Right ventricle myocardium superior (tissue), 1 donor: ENCODE measurements around the gene C2orf72. TPM values are rescaled to one million over a fixed set of nuclear protein-coding genes. Genes with fewer than 3 reads are reported as not detected.
"Not testable (repeated sequence)": the region's sequence is repeated elsewhere in the genome, so short reads cannot be mapped to it uniquely, and the experiment has no call there.

Source experiments
- ATAC-seq: fragments of 200-7000 bp; cut with Tn5 transposase; one replicate; pipeline ENCODE4 v1.9.1; 2020; ENCODE audit warnings: mild to moderate bottlenecking; ENCODE audit not compliant: poor library complexity
- DNase-seq: peaks from one replicate; pipeline ENCODE4 v3.0.0-alpha.2; 2020
- intact Hi-C: fragments of 100-400 bp; cut with DNase I; formaldehyde crosslinking; loops from one replicate; pipeline ENCODE4 v1.11.2; 2022
- long read RNA-seq: library from polyadenylated mRNA; unstranded; transcript quantifications from one replicate; pipeline ENCODE4 v2.0.0, GENCODE V29; 2021
- total RNA-seq: library from RNA; stranded (reverse); fragmentation: NEBNext Ultra II Directional; extraction: Animal tissue kit (Norgen Biotek cat#: 25700); gene quantifications from one replicate; pipeline ENCODE4 v1.2.1, GENCODE V29; 2021
- donor health status: DM: no; HTN: yes; CAD: no; lungs with severe emphysema.

C2orf72 gene
- 0.05 TPM for total RNA-seq
- long read RNA-seq: 0 reads

- intact Hi-C loops: no loop called here
- no peak for ATAC-seq
Measured at GRCh38 chr2:231037202-231037730, at the start of gene C2orf72. Gene C2orf72 (plus strand): TSS chr2:231037523. CDS start chr2:231037566, 43 bp downstream.

GRCh38 chr2:230989731-230990130 lies 47.6 kb upstream of the C2orf72 start:
- no peak for ATAC-seq
- intact Hi-C loops: no loop called here
- DNase-seq: no peak

More at GRCh38 chr2:231037202-231037730, at the start of gene C2orf72:
- DNase-seq: no peak

GRCh38 chr2:230990131-230990898 lies 47.0 kb upstream of the C2orf72 start:
- ATAC-seq: no peak
- intact Hi-C loops: no loop called here
- DNase-seq: no peak

- DNase-seq (no peak), ATAC-seq (no peak)
- intact Hi-C loops: no loop called here
Measured at GRCh38 chr2:230990899-230991150, 46.5 kb upstream of the C2orf72 start.

- intact Hi-C loops: no loop called here
- DNase-seq (no peak), ATAC-seq (no peak)
Measured at GRCh38 chr2:230991598-230991997, 45.7 kb upstream of the C2orf72 start.

DNA sequence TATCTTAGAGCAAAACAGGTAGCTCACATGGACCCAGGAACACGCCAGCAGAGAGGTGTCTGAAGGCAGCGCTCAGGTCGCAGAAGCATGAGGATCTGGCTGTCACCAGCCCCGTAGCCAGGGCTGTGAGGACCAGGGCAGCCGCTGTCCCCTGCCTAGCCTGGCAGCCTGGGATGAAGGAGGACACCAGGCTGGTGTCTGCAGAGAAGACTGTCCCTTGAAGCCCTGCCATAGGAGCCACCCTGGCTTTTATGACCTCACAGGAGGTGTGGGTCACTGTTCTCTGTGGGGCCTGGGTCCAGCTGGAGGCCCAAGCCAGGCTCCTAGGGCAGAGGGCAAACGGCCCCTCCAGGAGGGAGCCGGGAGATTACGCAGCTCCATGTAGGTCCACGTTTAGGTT lies 41.5 kb upstream of the C2orf72 start, which contains the start of gene SPATA3:
Gene SPATA3, plus strand, starts transcription at position 301 of the 400 bp plus-strand sequence. CDS start 113 bp downstream, outside the sequence.
- ATAC-seq (no peak), DNase-seq (no peak)
- intact Hi-C loops: no loop called here

DNA sequence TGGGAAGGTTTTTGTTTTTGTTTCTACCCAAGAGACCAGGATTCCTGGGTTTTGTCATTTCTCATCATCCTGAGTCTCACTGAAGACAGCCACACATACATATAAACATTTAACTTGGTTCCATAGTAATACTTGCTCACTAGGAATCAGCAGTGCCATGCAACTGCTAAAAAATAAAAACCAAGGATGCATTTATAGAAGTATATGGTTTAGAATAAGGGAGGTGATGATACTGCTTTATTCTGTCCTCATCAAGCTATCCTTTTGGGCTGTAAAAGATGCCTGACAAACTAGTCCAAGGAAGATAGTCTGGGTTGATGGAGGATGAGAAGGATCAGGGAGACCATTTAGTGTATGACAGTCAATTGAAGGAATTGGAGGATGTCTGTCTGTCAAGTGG lies 40.7 kb upstream of the C2orf72 start:
- DNase-seq: no peak
- intact Hi-C loops: no loop called here
- no peak for ATAC-seq

GRCh38 chr2:230998882-230999281 lies 38.4 kb upstream of the C2orf72 start:
- ATAC-seq: no peak
- no peak for DNase-seq
- intact Hi-C loops: no loop called here

DNA sequence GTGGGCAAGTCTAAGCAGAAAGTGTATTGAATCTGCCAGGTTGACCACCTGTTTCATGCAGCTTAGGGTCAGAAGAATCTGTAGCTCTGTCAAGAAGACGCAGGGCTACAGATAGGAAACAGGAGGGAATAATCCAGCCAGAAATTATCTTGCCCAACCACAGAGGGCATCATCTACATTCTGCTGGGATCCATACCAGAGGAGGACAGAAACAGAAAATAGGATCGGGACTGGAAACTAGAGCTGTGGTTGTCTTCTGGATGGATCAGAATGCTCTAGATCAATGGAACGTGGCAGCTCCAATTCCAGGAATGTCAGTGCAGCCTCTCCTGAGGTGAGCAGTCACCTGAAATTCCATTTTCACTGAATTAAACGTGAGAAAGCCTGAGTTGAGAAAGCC lies 37.8 kb upstream of the C2orf72 start:
- DNase-seq (no peak), ATAC-seq (no peak)
- intact Hi-C loops: no loop called here

GRCh38 chr2:231000211-231000904 lies 37.0 kb upstream of the C2orf72 start:
- no peak for DNase-seq
- intact Hi-C loops: no loop called here
- ATAC-seq: no peak

DNA sequence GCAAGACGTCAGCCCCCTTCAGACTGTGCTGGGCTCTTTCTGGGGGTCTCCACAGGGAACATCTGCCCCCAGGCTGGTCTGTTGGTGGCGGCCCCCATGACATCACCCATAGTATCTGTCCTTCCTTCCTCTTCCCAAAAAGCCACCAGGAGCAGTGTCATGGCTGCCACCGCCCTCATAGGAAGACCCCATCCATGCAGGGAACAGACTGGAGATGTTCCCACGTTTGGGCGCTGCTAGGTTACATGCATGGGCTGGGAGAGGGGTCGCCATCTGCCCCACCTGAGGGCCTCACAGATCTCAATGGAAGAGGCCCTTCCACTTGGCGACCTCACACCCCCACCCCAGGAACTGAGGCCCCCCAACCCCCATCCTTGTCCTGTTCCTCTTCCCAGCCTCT lies 36.3 kb upstream of the C2orf72 start:
- ATAC-seq (no peak), DNase-seq (no peak)
- intact Hi-C loops: no loop called here

DNA sequence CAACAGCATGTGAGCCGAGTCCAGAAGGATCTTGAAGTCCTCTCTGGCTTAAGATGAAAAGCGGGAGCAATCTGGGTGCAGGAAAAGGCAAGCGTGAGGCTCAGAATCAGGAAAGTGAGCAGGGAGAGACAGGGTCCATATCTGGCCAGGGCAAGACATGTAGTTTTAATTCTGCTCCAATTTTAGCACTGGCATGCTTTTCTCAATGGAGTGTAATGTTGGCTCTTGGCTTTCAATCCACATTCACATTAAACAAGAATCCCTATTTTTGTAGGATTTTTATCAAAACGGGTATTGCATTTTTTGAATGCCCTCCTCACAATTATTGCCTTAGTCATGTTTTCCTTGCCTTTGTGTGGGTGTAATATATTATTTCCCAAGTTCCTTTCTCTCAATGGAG lies 35.4 kb upstream of the C2orf72 start:
- DNase-seq (no peak), ATAC-seq (no peak)
- intact Hi-C loops: no loop called here

GRCh38 chr2:231002641-231003040 lies 34.7 kb upstream of the C2orf72 start:
- intact Hi-C loops: no loop called here
- no peak for ATAC-seq
- no peak for DNase-seq

DNA sequence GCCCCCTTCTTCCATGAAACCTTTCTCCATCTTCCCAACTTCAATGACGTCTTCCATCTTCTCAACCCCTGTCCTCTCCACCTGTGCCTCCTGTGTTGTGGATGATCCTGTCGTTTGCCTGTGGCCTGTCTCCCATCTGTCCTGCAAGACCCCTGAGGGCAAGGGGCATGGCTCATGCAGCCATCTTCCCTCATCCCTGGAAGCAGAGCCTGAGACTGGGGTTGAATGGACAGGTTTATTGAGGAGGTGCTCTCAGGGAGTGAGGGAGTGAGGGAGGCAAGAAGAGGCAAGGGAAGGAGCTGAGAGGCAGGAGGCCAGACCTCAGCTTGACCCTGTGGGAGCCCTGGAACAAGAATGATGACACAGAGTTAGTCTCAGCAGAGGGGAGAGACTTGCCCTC lies 34.1 kb upstream of the C2orf72 start:
- intact Hi-C loops: no loop called here
- DNase-seq: no peak
- no peak for ATAC-seq

DNA sequence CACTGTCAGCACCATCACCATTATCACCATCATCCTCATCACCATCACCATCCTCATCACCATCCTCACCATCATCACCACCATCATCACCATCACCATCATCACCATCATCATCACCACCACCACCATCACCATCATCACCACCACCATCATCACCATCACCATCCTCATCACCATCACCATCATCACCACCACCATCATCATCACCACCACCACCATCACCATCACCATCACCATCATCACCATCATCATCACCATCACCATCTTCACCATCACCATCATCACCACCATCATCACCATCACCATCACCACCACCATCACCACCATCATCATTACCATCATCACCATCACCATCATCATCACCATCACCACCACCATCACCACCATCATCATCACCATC lies 32.4 kb upstream of the C2orf72 start:
- ATAC-seq, intact Hi-C loops, DNase-seq: not testable (repeated sequence)

DNA sequence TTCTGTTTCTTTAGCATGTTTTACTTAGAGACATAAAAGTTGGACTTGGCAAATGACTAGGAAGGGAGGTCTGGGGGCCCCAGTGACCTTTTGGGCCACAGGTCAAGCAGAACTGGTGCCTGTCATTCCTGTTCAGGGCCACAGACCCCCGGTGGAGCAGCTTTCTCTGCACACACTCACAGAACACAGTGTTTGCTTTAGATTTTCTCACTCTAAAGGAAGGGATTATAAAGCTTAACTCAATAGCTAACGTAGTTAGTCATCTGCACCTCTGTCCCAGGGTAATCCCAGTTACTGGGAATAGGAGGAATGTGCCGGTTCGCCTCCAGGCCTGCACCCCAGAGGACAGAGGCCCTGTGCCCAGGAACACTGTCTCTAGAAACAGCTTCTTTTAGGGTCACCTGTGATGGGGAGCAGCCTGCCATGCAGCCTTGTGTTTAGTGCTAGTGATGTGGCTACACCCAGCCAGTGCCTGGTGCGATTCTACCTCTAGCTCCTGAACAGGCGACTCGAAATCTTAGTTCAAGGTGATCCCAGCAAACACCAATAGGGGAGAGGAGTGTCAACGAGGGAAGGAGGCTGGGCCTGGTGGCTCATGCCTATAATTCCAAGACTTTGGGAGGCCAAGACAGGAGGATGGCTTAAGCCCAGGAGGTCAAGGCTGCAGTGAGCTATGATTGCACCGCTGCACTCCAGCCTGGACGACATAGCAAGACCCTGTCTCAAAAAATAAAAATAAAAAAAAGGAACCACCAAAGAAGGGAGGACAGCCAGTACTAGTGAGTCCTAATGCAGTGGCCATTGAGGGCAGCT lies 29.8 kb upstream of the C2orf72 start:
- DNase-seq (no peak), ATAC-seq (no peak)
- intact Hi-C loops: no loop called here

GRCh38 chr2:231008131-231008530 lies 29.2 kb upstream of the C2orf72 start:
- ATAC-seq (no peak), DNase-seq (no peak)
- intact Hi-C loops: no loop called here

GRCh38 chr2:231009236-231009919 lies 27.9 kb upstream of the C2orf72 start:
- no peak for DNase-seq
- no peak for ATAC-seq
- intact Hi-C loops: no loop called here

- intact Hi-C loops: no loop called here
- no peak for DNase-seq
Measured at GRCh38 chr2:231010201-231010730, 27.1 kb upstream of the C2orf72 start.

More at GRCh38 chr2:231010201-231010730, 27.1 kb upstream of the C2orf72 start:
- no peak for ATAC-seq
